CD4-positive, alpha-beta T cell (primary cell): ENCODE data around the gene TEX54. TPM values are rescaled to one million over a fixed set of nuclear protein-coding genes. Genes with fewer than 3 reads are reported as not detected.

ENCODE experiments used
- ATAC-seq: fragments of 200-7000 bp; cut with Tn5 transposase; one replicate; pipeline ENCODE4 v1.10.0; 2022; ENCODE audit warnings: mild to moderate bottlenecking; ENCODE audit not compliant: poor library complexity
- CTCF ChIA-PET: fragments of 350-600 bp; sonication (Branson Sonifier 250); formaldehyde crosslinking; loops from one replicate; lab custom pipeline; 2021; ENCODE audit warnings: antibody characterized with exemption, inconsistent platforms; lab: Charles Lee
- POLR2A ChIA-PET: fragments of 350-600 bp; sonication (Branson Sonifier 250); formaldehyde crosslinking; loops from one replicate; lab custom pipeline; 2021; ENCODE audit warnings: antibody characterized with exemption, inconsistent platforms; lab: Charles Lee
- DNase-seq, 14 experiments: peaks; one replicate each; pipeline ENCODE4 v3.0.0-alpha.2; 2013 to 2020; ENCODE audit warnings: mixed read lengths in 2 of 14
- H3K27ac ChIP-seq, 2 donors: one replicate each; pipeline versions ENCODE4 v1.5.1 to v1.7.0; 2013; ENCODE audit warnings: low read length in 2 of 2, low read depth in 1 of 2, mild to moderate bottlenecking in 1 of 2
- H3K27me3 ChIP-seq, 2 experiments: 1 replicate in 1 of 2; 2 replicates in 1 of 2; pipeline versions ENCODE4 v1.6.1 to v1.7.0; 2013; ENCODE audit warnings: low read length in 2 of 2, control low read depth in 1 of 2, mild to moderate bottlenecking in 1 of 2, moderate library complexity in 1 of 2; ENCODE audit not compliant: insufficient read depth in 2 of 2, control insufficient read depth in 1 of 2
- H3K36me3 ChIP-seq: one replicate; pipeline ENCODE4 v1.6.1; 2013; ENCODE audit warnings: low read length, control low read depth; ENCODE audit not compliant: insufficient read depth
- H3K4me1 ChIP-seq: one replicate; pipeline ENCODE4 v1.6.1; 2013; ENCODE audit warnings: low read length, control low read depth; ENCODE audit not compliant: insufficient read depth
- H3K4me3 ChIP-seq: one replicate; pipeline ENCODE4 v1.5.1; 2013; ENCODE audit warnings: mild to moderate bottlenecking, low read length, moderate library complexity
- H3K9me3 ChIP-seq, 2 experiments: 1 replicate in 1 of 2; 2 replicates in 1 of 2; pipeline versions ENCODE4 v1.6.1 to v1.7.0; 2013; ENCODE audit warnings: low read length in 2 of 2, mild to moderate bottlenecking in 2 of 2, control low read depth in 1 of 2, moderate library complexity in 1 of 2; ENCODE audit not compliant: control insufficient read depth in 1 of 2, insufficient read depth in 1 of 2
- H3K27ac Mint-ChIP-seq: one replicate; pipeline ENCODE4 v1.8.0; 2020; ENCODE audit warnings: mixed read lengths
- H3K27me3 Mint-ChIP-seq: one replicate; pipeline ENCODE4 v1.8.0; 2021; ENCODE audit warnings: mixed read lengths
- H3K36me3 Mint-ChIP-seq: one replicate; pipeline ENCODE4 v1.8.0; 2021; ENCODE audit warnings: low read depth, mixed read lengths
- H3K4me1 Mint-ChIP-seq: one replicate; pipeline ENCODE4 v1.8.0; 2021; ENCODE audit warnings: low read depth, mixed read lengths
- H3K4me3 Mint-ChIP-seq: one replicate; pipeline ENCODE4 v1.8.0; 2020; ENCODE audit warnings: mild to moderate bottlenecking, mixed read lengths
- H3K9me3 Mint-ChIP-seq: one replicate; pipeline ENCODE4 v1.8.0; 2020; ENCODE audit warnings: mixed read lengths
- CTCF ChIP-seq: fragments of 200-600 bp; IDR thresholded peaks from one replicate; pipeline ENCODE4 v1.8.0; 2022; ENCODE audit warnings: antibody characterized with exemption, mild to moderate bottlenecking
- intact Hi-C, 2 experiments: fragments of 100-400 bp; cut with DNase I in 1 of 2; cut with micrococcal nuclease in 1 of 2; formaldehyde crosslinking; loops; one replicate each; pipeline versions ENCODE4 v1.15.1 to v1.9.0; 2023 to 2025; cut with DNase I, micrococcal nuclease
- polyA plus RNA-seq, 2 donors: library from polyadenylated mRNA; unstranded; fragments of 120-200 nt; gene quantifications; one replicate each; pipeline ENCODE4 v1.2.1, GENCODE V29; 2013
- total RNA-seq, 174 experiments: library from RNA in 2 of 174; stranded (reverse) in 2 of 174; gene quantifications; one replicate each; pipeline ENCODE4 v1.2.3 and lab custom pipeline; 2021 to 2026

TEX54 gene
- total RNA-seq = under 1 TPM in 1 of 2 experiments, not detected in 1; 0.59 TPM
- polyA plus RNA-seq (2013, experiment 1 of 2) = 1.7 TPM
- 3.4 TPM for polyA plus RNA-seq (2013, experiment 2 of 2)
- 0 to 0.52 (median 0.07) reads per million in 172 experiments for total RNA-seq (lab: John Stamatoyannopoulos, UW)

DNA sequence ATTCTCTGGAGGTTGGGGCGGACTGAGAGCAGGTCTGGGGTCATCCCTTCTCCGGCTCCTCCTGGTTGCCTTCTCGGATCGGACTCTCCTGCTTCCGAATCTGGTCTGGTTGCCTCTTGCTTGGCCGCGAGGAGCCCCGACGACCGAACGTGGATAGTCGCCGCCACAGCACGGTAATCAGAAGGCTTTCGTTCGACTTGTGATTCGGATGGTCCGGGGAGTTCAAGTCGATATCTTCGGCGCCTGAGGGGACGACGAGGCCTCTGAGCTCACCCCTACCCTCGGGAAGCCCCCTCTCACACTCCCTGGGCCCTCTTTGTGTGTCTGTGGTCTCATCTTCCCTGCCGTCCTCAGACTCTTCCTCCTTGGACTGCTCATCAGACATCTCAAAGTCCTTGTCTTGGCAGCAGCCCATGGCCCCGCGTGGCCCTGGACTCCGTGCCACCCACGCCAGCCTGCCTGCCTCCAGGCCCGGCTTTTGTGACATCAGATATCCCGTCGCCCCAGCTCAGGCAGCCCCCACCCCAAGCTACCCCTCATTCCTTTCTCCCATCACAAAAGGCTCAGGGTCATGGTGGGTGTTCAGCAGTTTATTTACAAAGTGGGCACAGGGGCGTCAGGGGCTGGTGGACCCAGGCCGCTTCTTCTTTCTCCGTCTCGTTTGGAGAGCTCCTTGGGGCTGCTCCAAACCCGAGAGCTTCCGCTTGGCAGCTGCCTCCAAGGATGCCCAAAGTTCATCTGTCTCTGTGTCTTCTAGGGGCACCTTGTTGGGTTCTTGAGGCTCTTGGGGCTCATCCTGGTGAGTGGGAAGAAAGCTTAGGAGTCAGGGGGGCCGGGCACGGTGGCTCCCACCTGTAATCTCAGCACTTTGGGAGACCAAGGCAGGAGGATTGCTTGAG is at the start of gene TEX54:
TSS of gene TEX54 (minus strand) at position 506 of the 899 bp plus-strand sequence.
- intact Hi-C loops = loop anchor here (2.0 kb wide), 2 partner anchors 28 to 48 kb away; partner anchors contain the start of genes NXF1 (in 1 of the 2) and SLC3A2 (in 1 of the 2)
- Histone ChIP-seq H3K27me3 (no peaks in the 10 kb centered on the region), H3K9me3 (no peaks in the 10 kb centered on the region), H3K36me3 (peaks cover 43% of the 10 kb centered on the region), H3K4me3 (peak within 1 kb of the TSS; percentile 86), H3K27ac (peak within 1 kb of the TSS; percentile 95 to 97), H3K4me1 (peaks cover 46% of the 10 kb centered on the region)
- peak within 1 kb of the TSS; percentile 92 for H3K4me3 Mint-ChIP-seq
- no peaks in the 10 kb centered on the region for H3K27me3 Mint-ChIP-seq
- peaks cover 39% of the 10 kb centered on the region for H3K4me1 Mint-ChIP-seq
- no peak for TF ChIP-seq CTCF
- ATAC-seq (no peak), DNase-seq (peak in 2 of 14 experiments; percentile 12 to 26)
- H3K27ac Mint-ChIP-seq = peak within 1 kb of the TSS; percentile 95
- H3K36me3 Mint-ChIP-seq = peaks cover 66% of the 10 kb centered on the region
- CTCF ChIA-PET = interaction anchor here (0.6 to 4.6 kb wide), 6 partner anchors 9 to 188 kb away, joined by 3 to 41 read pairs (median 4); partner anchors contain the start of genes SLC3A2 and TMEM179B
- POLR2A ChIA-PET = interaction anchor here (0.6 to 3.5 kb wide), 23 partner anchors 8 to 1394 kb away, joined by 3 to 143 read pairs (median 6); partner anchors contain the start of genes C11orf98, CSKMT, HNRNPUL2 and LBHD1
- no peaks in the 10 kb centered on the region for H3K9me3 Mint-ChIP-seq

GRCh38 chr11:62882431-62882749 is 49.7 kb upstream of the TEX54 start:
- no peaks in the 10 kb centered on the region for H3K27me3 Mint-ChIP-seq
- ChIA-PET CTCF (interaction anchor here (1.0 to 3.6 kb wide), 3 partner anchors 96 to 154 kb away, joined by 4 to 35 read pairs (median 12); partner anchors contain the start of genes HNRNPUL2, TAF6L, TMEM179B and TTC9C), POLR2A (interaction anchor here (0.7 to 4.0 kb wide), 6 partner anchors 27 to 229 kb away, joined by 3 to 95 read pairs (median 35); partner anchors contain the start of genes HNRNPUL2, INTS5, TTC9C and WDR74)
- Histone ChIP-seq H3K4me1 (peaks cover 47% of the 10 kb centered on the region), H3K4me3 (peak overlapping the region; percentile 99), H3K36me3 (peaks cover 50% of the 10 kb centered on the region), H3K27me3 (no peaks in the 10 kb centered on the region), H3K27ac (peak overlapping the region; percentile 95 to 98), H3K9me3 (no peaks in the 10 kb centered on the region)
- H3K27ac Mint-ChIP-seq = peak overlapping the region; percentile 100
- no peak for TF ChIP-seq CTCF
- DNase-seq (no peak), ATAC-seq (no peak)
- H3K9me3 Mint-ChIP-seq = no peaks in the 10 kb centered on the region
- intact Hi-C loops = loop anchor here in 1 of 2 experiments (5.0 to 10.0 kb wide), 3 partner anchors 110 to 755 kb away; partner anchors contain the start of gene TAF6L
- H3K4me3 Mint-ChIP-seq = peak overlapping the region; percentile 93
- peaks cover 71% of the 10 kb centered on the region for H3K36me3 Mint-ChIP-seq
- H3K4me1 Mint-ChIP-seq = peaks cover 52% of the 10 kb centered on the region
